MG63 (cell line): ENCODE measurements around the gene CPNE7. TPM values are rescaled to one million over a fixed set of nuclear protein-coding genes. Genes with fewer than 3 reads are reported as not detected.

Experiments used
- DNase-seq: peaks from one replicate; pipeline ENCODE4 v3.0.0-alpha.2; 2020
- H3K27me3 ChIP-seq: fragments of 250-450 bp; sonication (Bioruptor Pico); 2 replicates; pipeline ENCODE4 v1.5.1; 2020; ENCODE audit warnings: mild to moderate bottlenecking, moderate library complexity
- H3K36me3 ChIP-seq: fragments of 250-450 bp; sonication (Bioruptor Pico); 2 replicates; pipeline ENCODE4 v1.5.1; 2020; ENCODE audit warnings: mild to moderate bottlenecking, moderate library complexity
- H3K4me3 ChIP-seq: fragments of 250-450 bp; sonication (Bioruptor Pico); 2 replicates; pipeline ENCODE4 v1.5.1; 2020; ENCODE audit warnings: mild to moderate bottlenecking, moderate library complexity
- H3K9me3 ChIP-seq: fragments of 250-450 bp; sonication (Bioruptor Pico); 2 replicates; pipeline ENCODE4 v1.5.1; 2020; ENCODE audit warnings: mild to moderate bottlenecking, moderate library complexity
- total RNA-seq: library from RNA; depleted of rRNA; stranded (reverse); fragments of >200 nt; shearing (Covaris generic); gene quantifications from 2 replicates; pipeline ENCODE4 v1.2.3, GENCODE V29; 2014; ENCODE audit warnings: low replicate concordance

The CPNE7 gene
- total RNA-seq, 1 experiment from 2014 or later: 9.1 TPM

DNA sequence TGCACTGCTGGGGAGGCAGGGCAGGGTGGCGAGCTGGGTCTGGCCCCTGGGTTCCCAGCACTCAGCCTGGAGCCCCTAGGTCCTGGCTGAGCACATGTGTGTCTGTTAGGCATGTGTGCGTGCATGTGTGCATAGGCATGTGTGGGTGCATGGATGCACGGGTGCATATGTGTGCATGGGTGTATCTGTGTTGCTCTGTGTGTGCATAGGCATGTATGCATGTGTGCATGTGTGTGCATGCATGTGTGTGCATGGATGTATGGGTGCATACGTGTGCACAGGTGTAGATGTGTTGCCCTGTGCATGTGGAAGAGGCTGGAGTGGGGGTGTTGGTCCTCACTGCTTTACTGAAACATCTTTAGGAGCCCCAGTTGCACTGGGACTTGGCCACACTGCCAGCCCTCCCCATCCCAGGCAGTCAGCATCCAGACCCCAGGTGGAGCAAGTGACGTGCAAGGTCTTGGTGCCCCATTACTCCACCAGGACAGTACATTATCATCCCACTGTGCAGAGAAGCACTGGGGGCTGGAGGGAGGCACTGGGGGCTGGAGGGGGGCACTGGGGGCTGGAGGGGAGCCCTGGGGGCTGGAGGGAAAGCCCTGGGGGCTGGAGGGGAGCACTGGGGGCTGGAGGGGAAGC lies 27.5 kb downstream of the CPNE7 start:
- no peaks in the 10 kb centered on the region for H3K36me3 ChIP-seq
- DNase-seq: no peak
- H3K4me3 ChIP-seq: no peak overlapping the region
- H3K27me3 ChIP-seq: no peaks in the 10 kb centered on the region
- no peaks in the 10 kb centered on the region for H3K9me3 ChIP-seq

DNA sequence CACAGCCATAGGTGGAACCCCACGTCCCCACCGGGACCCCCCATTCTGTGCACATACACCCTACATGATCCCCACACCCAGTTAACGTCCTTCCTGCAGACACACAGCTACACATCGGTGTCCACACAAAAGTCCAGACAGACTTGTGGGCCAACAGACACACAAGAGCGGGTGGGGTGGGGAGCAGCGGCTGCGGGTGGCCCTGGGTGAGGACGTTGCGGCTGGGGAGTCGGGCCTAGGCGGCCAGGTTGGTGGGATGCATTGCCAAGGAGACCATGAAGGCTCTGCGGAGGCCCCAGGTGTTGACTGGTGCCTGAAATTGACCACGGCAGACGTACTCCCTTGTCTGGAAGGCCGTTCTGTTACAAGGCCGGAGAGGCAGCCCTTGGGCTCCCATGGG lies 29.2 kb downstream of the CPNE7 start:
- no peaks in the 10 kb centered on the region for H3K27me3 ChIP-seq
- no peaks in the 10 kb centered on the region for H3K36me3 ChIP-seq
- no peak overlapping the region for H3K4me3 ChIP-seq
- no peaks in the 10 kb centered on the region for H3K9me3 ChIP-seq
- DNase-seq: no peak

GRCh38 chr16:89605186-89605970 lies 29.8 kb downstream of the CPNE7 start:
- Histone ChIP-seq H3K27me3 (no peaks in the 10 kb centered on the region), H3K9me3 (no peaks in the 10 kb centered on the region)
- DNase-seq: no peak

GRCh38 chr16:89606006-89606405 lies 30.4 kb downstream of the CPNE7 start:
- no peak overlapping the region for H3K4me3 ChIP-seq
- H3K27me3 ChIP-seq: no peaks in the 10 kb centered on the region
- no peak for DNase-seq
- H3K9me3 ChIP-seq: no peaks in the 10 kb centered on the region
- H3K36me3 ChIP-seq: no peaks in the 10 kb centered on the region

More at GRCh38 chr16:89605186-89605970, 29.8 kb downstream of the CPNE7 start:
- H3K36me3 ChIP-seq: no peaks in the 10 kb centered on the region
- H3K4me3 ChIP-seq: no peak overlapping the region

- no peaks in the 10 kb centered on the region for H3K36me3 ChIP-seq
- H3K9me3 ChIP-seq: no peaks in the 10 kb centered on the region
- H3K27me3 ChIP-seq: no peaks in the 10 kb centered on the region
- no peak for DNase-seq
- no peak overlapping the region for H3K4me3 ChIP-seq
Measured at GRCh38 chr16:89607453-89607852, 31.9 kb downstream of the CPNE7 start.

- Histone ChIP-seq H3K4me3 (no peak overlapping the region), H3K36me3 (no peaks in the 10 kb centered on the region), H3K9me3 (no peaks in the 10 kb centered on the region), H3K27me3 (no peaks in the 10 kb centered on the region)
- DNase-seq: no peak
Measured at GRCh38 chr16:89607937-89608740, 32.6 kb downstream of the CPNE7 start.

GRCh38 chr16:89610108-89610453 lies 34.5 kb downstream of the CPNE7 start:
- Histone ChIP-seq H3K36me3 (no peaks in the 10 kb centered on the region), H3K27me3 (no peaks in the 10 kb centered on the region), H3K9me3 (no peaks in the 10 kb centered on the region), H3K4me3 (no peak overlapping the region)
- no peak for DNase-seq

DNA sequence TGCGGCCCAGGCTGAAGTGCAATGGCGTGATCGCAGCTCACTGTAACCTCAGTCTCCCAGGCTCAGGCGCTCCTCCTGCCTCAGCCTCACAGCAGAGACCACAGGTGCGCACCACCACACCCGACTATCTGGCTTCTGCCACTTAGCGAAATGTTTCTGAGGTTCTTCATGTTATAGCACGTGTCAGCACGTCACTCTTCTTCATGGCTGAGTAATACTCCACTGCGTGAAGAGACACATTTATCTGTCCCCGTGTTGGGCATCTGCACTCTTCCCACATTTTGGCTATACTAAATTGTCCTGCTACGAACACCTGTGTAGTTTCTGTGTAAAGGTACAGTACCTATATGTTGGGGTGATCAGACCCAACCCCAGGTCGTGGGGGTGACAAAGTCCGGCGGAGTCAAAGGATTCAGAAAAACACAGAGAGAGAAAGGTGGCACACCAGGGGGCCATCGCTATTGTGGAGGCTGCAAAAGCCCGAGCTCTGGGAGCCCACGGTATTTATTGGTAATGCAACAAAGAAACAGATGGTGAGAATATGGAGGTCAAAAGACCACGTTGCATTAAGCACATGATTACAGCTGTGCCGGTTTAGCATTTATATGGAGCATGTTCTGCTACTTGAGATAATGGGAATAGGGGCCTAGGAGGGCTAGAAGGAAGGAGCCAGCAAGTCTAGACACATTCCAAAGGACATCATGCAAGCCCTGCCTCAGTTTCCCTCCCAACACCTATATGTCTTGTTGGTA lies 37.0 kb downstream of the CPNE7 start:
- H3K36me3 ChIP-seq: no peaks in the 10 kb centered on the region
- no peaks in the 10 kb centered on the region for H3K27me3 ChIP-seq
- H3K9me3 ChIP-seq: no peaks in the 10 kb centered on the region
- DNase-seq: no peak
- no peak overlapping the region for H3K4me3 ChIP-seq

DNA sequence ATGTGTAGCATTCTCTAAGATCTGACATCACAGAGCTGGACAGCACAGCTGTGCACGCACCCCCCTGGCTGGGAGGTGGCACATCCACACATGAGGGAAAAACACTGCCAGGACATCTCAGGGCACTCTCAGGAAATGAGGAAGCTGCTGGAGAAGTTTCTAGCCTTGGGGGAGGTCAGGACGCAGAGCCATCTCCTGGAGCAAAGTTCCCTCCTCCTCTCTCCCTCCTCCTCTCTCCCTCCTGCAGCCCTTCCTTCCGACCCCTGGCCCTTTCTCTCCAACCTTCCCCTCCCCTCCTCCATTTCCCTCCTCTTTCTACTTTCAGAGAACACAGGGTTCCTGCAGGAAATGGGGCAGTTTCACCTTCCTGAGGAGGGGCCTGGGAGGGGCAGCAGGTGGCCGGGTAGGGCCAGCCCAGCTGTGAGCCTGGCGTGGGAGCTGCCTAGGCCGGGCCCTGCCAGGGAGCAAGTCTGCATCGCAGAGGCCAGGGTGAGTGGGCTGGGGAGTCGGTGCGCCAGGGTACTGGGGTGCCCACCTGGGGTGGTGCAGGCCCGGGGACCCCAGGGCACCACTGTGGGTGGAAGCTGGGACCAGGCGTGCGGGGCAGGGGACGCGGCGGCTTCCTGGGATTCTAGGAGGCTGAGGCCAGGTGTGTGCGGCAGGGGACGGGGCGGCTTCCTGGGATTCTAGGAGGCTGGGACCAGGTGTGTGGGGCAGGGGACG lies 37.8 kb downstream of the CPNE7 start, which contains the start of gene DPEP1:
DPEP1 (plus strand) TSS at position 412 of the 723 bp plus-strand sequence. CDS start 16,769 bp downstream, outside the sequence.
- DNase-seq: no peak
- Histone ChIP-seq H3K4me3 (no peak within 1 kb of the TSS), H3K36me3 (no peaks in the 10 kb centered on the region), H3K27me3 (no peaks in the 10 kb centered on the region), H3K9me3 (no peaks in the 10 kb centered on the region)

DNA sequence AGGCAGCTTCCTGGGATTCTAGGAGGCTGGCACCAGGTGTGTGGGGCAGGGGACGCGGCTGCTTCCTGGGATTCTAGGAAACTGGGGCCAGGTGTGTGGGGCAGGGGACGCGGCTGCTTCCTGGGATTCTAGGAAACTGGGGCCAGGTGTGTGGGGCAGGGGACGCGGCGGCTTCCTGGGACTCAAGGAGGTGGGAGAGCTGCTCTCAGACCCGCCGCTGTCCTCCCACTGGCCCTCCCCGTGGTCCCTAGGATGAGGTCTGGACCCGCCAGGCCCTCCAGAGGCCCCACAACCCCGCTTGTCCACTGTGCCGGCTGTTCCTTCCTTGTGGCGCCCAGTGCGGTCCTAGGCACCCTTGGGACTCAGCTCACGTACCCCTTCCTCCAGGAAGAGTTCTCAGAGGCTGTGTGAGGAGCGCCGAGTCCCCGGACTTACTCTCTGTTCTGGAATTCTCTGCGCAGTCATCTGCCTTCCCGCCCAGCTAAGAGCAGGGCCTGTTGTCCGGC lies 38.4 kb downstream of the CPNE7 start:
- no peaks in the 10 kb centered on the region for H3K9me3 ChIP-seq
- no peak for DNase-seq
- H3K4me3 ChIP-seq: no peak overlapping the region
- no peaks in the 10 kb centered on the region for H3K36me3 ChIP-seq
- no peaks in the 10 kb centered on the region for H3K27me3 ChIP-seq

- Histone ChIP-seq H3K4me3 (no peak overlapping the region), H3K27me3 (no peaks in the 10 kb centered on the region), H3K36me3 (no peaks in the 10 kb centered on the region), H3K9me3 (no peaks in the 10 kb centered on the region)
- no peak for DNase-seq
Measured at GRCh38 chr16:89615176-89615575, 39.6 kb downstream of the CPNE7 start.

- Histone ChIP-seq H3K36me3 (no peaks in the 10 kb centered on the region), H3K4me3 (no peak overlapping the region), H3K27me3 (no peaks in the 10 kb centered on the region), H3K9me3 (no peaks in the 10 kb centered on the region)
- DNase-seq: no peak
Measured at GRCh38 chr16:89615596-89616090, 40.1 kb downstream of the CPNE7 start.

- H3K4me3 ChIP-seq: no peak overlapping the region
Measured at GRCh38 chr16:89616623-89617022, 41.1 kb downstream of the CPNE7 start.

DNA sequence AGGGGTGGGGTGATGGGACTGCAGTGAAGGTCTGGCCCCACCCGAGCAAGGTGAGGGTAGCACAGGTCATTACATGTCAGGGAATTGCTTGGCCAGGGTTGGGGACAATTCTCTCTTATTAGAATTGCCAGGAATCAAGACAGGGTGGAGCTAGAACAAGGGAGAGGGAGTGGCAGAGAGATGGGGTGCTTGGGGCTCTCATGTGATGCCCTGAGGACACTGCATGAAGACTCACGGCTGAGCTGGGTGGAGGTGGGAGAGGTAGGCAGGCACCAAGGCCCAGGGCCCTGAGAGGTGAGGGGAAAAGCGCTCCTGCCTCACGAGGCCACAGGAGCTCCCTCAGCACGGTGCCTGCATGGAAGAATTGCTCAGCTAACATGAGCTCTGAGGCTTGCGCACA lies 41.5 kb downstream of the CPNE7 start:
- no peaks in the 10 kb centered on the region for H3K27me3 ChIP-seq
- no peak for DNase-seq
- H3K4me3 ChIP-seq: no peak overlapping the region
- no peaks in the 10 kb centered on the region for H3K9me3 ChIP-seq
- no peaks in the 10 kb centered on the region for H3K36me3 ChIP-seq

More at GRCh38 chr16:89616623-89617022, 41.1 kb downstream of the CPNE7 start:
- Histone ChIP-seq H3K9me3 (no peaks in the 10 kb centered on the region), H3K36me3 (no peaks in the 10 kb centered on the region), H3K27me3 (no peaks in the 10 kb centered on the region)
- DNase-seq: no peak

DNA sequence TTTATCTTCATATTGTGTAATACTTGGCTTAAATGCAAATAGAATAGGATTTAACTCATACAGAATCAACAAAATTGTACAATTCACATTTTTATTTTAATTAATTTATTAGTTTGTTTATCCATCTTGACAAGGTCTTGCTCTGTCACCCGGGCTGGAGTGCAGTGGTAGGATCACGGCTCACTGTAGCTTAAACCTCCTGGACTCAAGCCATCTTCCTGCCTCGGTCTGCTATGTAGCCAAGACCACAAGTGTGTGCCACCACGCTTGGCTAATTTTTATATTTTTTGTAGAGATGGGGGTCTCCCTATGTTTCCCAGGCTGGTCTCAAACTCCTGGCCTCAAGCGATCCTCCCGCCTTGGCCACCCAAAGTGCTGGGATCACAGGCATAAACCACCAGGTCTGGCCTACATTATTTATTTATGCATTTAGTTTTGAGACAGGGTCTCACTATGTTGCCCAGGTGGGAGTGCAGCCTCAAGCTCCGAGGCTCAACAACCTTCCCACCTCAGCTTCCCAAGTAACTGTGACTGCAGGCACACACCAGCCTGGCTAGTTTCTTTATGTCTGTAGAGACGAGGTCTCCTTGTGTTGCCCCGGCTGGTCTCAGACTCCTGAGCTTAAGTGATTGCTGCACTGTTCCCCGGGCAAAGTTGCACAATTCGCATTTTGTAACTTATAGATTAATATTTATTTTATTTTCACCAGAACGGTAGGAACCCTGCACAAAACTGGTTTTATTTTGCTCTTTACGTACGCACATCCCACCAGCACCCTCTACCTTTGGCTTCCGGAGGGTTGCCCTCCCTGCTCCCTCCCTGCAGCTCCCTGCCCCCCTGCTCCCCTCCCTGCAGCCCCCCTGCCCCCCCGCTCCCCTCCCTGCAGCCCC lies 42.8 kb downstream of the CPNE7 start:
- H3K4me3 ChIP-seq: no peak overlapping the region
- no peaks in the 10 kb centered on the region for H3K27me3 ChIP-seq
- H3K36me3 ChIP-seq: no peaks in the 10 kb centered on the region
- DNase-seq: no peak
- H3K9me3 ChIP-seq: no peaks in the 10 kb centered on the region
